ENCODE results near the gene SLC12A7. TPM values are rescaled to one million over a fixed set of nuclear protein-coding genes. Genes with fewer than 3 reads are reported as not detected.

SLC12A7 gene
- total and polyA plus RNA-seq, 10 donors, result 8.6 to 120 (median 52.3) TPM

DNA sequence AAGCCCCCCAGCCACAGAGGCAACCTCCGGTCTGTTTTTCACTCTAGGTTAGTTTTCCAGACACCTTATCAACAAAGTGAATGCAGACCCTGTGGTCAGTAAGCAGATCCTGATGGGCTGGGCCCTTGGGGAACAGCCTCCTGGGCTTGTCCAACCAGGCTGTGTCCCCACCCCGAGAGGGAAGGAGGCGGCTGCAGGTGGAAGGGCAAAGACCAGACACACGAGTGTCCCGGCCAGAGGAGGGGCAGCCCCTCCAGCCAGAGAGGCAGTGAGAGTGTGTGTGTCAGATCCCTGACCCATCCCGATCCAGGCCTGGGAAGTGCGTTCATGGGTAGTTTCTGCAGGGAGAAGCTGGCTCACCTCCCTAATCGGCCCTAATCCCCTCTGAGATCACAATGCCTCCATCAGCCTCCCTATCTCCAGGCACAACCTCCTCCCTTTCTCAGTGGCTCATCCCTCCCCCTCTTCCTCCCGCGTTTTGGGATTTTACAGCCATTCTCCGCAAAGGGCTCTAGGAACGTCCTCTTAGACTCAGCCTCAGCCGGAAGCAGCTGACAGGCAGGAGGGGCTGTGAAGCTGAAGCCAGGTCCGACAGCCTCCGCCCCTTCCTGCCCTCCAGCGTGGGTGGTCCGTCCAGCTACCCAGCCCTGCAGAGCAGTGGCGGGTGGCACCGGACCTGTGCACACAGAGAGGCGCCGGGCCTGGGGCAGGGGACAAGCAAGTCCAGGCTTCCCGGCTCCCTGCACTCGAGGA is 9.7 kb downstream of the SLC12A7 start:
- H3K4me1 ChIP-seq, result peaks cover 58 to 92% (median 77%) of the 10 kb centered on the region in 6 donors
- peak; percentile 88 for DNase-seq
- H3K27me3 ChIP-seq (replicated peaks in 1 of 7), result peaks cover 0 to 23% (median 0%) of the 10 kb centered on the region in 7 donors
- peak overlapping the region in 7 of 8 donors; percentile 29 to 94 (median 89) for H3K27ac ChIP-seq
- WGBS, 5 donors, result 26 to 38% (median 29%) methylated on average over 17 to 23 of the region's 23 CpGs
- H3K4me3 ChIP-seq, result no peak overlapping the region
- H3K36me3 ChIP-seq, result peaks cover 0 to 8% (median 0%) of the 10 kb centered on the region in 6 donors
- no peaks in the 10 kb centered on the region for H3K9me3 ChIP-seq
- TF ChIP-seq, protein P1, sequence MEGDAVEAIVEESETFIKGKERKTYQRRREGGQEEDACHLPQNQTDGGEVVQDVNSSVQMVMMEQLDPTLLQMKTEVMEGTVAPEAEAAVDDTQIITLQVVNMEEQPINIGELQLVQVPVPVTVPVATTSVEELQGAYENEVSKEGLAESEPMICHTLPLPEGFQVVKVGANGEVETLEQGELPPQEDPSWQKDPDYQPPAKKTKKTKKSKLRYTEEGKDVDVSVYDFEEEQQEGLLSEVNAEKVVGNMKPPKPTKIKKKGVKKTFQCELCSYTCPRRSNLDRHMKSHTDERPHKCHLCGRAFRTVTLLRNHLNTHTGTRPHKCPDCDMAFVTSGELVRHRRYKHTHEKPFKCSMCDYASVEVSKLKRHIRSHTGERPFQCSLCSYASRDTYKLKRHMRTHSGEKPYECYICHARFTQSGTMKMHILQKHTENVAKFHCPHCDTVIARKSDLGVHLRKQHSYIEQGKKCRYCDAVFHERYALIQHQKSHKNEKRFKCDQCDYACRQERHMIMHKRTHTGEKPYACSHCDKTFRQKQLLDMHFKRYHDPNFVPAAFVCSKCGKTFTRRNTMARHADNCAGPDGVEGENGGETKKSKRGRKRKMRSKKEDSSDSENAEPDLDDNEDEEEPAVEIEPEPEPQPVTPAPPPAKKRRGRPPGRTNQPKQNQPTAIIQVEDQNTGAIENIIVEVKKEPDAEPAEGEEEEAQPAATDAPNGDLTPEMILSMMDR (IDR thresholded peaks at IDR 0.05 in 8 of 11, conservative IDR thresholded peaks at IDR 0.05 in 3 of 11), result no peak
- TF ChIP-seq POLR2A (IDR thresholded peaks at IDR 0.05), result no peak
- peak; percentile 32 to 75 (median 74) for TF ChIP-seq POLR2AphosphoS5 (IDR thresholded peaks at IDR 0.05)
- intact Hi-C loops (cut with DNase I; ENCODE audit: low total_unique reads), result no loop called here

DNA sequence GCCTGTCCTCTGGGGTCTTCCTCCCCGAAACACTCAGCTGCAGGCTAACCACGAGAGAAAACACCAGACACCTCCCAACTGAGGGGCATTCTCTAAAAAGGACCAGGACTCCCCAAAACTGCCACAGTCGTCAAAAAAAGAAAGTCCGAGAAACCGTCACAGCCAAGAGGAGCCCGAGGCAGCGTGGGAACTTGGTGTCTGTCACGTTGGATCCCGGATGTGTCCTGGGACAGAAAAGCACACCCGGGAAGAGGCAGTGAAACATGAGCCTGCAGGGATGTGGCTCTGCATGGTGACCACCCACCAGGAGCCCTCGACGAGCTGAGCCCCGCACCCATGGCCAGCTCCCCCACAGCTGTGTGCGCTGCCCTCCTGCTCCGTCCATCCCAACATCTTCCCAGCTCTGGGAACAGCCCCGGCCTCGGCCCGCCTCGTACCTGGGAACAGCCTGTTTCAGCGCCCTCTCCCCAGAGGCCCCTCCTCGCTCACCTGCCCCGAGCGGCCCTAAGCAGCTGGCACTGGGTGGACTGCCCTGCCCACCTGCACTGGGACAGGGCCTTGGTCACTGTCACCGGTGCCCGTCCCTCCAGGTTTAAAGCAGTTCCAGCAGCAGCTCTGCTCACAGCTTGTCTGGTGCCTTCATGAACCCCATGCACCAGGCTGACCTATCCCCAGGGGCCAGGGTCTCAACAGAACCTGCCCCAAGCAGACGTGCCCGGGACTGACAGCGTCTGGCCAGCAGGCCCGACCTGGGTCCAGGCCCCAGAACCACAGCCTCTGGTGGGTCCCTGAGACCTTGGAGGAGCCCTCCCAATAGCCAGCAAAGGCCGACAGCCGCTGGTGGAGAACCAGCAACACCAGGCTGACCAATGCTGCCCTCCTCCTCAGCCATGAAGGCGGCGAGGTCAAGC is 10.9 kb downstream of the SLC12A7 start:
- DNase-seq, result no peak
- Histone ChIP-seq H3K4me3 (no peak overlapping the region), H3K27me3 (replicated peaks in 1 of 7) (peaks cover 0 to 23% (median 0%) of the 10 kb centered on the region in 7 donors), H3K9me3 (no peaks in the 10 kb centered on the region), H3K4me1 (peaks cover 46 to 83% (median 66%) of the 10 kb centered on the region in 6 donors), H3K27ac (peak overlapping the region in 7 of 8 donors; percentile 26 to 94 (median 89)), H3K36me3 (peaks cover 0 to 11% (median 0%) of the 10 kb centered on the region in 6 donors)
- intact Hi-C loops (cut with DNase I; ENCODE audit: low total_unique reads), result no loop called here
- 78 to 85% (median 85%) methylated on average over 31 to 33 of the region's 33 CpGs for WGBS, 5 donors
- peak in 1 of 3 donors; percentile 36 for TF ChIP-seq POLR2AphosphoS5 (IDR thresholded peaks at IDR 0.05)
- TF ChIP-seq, protein P1 (IDR thresholded peaks at IDR 0.05 in 8 of 11, conservative IDR thresholded peaks at IDR 0.05 in 3 of 11), result no peak
- no peak for TF ChIP-seq POLR2A (IDR thresholded peaks at IDR 0.05)

DNA sequence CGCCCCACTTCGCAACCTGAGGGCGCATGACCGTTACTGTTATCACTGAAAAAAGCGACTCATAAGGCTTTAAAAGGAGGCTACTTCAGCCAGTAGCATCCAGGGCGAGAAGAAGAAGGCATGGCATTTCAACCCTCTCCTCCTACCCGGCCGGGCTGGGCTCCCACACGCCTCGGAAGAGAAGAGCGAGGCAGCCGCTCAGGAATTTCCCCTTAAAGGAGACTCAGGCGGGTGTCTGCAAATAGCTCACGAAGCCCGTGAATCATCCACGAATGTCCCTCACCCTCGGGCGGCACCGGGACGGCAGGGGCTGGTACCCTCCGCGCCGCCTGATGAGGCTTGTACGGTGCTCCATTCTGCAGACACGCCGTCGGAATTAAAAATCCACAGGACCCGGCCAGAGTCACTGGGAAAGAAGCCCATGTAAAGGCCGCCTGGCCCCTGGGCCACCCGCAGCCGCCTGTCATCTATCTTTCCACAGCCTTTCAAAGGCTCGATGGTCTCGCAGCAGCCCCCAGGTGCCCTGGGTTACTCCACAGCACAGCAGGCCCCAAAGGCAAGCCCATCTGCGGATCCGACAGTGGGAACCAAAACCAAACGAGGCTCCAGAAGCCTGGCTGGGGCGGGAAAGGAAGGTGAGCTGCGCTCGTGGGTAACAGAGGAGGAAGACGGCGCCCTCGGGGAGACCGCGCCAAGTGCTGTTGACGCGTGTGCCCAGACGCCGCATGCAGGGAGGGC is 11.8 kb downstream of the SLC12A7 start:
- TF ChIP-seq POLR2A (IDR thresholded peaks at IDR 0.05), result no peak
- TF ChIP-seq POLR2AphosphoS5 (IDR thresholded peaks at IDR 0.05), result peak; percentile 13 to 40 (median 14)
- Histone ChIP-seq H3K36me3 (peaks cover 0 to 19% (median 0%) of the 10 kb centered on the region in 6 donors), H3K27ac (peak overlapping the region in 7 of 8 donors; percentile 26 to 94 (median 89)), H3K4me1 (peaks cover 37 to 75% (median 58%) of the 10 kb centered on the region in 6 donors), H3K27me3 (replicated peaks in 1 of 7) (peaks cover 0 to 16% (median 0%) of the 10 kb centered on the region in 7 donors), H3K9me3 (no peaks in the 10 kb centered on the region), H3K4me3 (peak overlapping the region in 1 of 8 donors; percentile 5)
- WGBS, 5 donors, result 78 to 84% (median 82%) methylated on average over 48 of the region's 48 CpGs
- intact Hi-C loops (cut with DNase I; ENCODE audit: low total_unique reads), result no loop called here
- DNase-seq, result no peak

Measured in spleen (tissue), 11 donors.